HepG2 (cell line): Measurements from ENCODE around the gene MUC4. TPM values are rescaled to one million over a fixed set of nuclear protein-coding genes. Genes with fewer than 3 reads are reported as not detected.

Experiments used
- ATAC-seq: fragments of 200-7000 bp; cut with Tn5 transposase; 3 replicates; pipeline ENCODE4 v1.9.1; 2020; ENCODE audit warnings: mild to moderate bottlenecking, moderate library complexity
- BruUV-seq: library from RNA; stranded (reverse); fragments of 400-500 nt; replicated peaks from 2 replicates; lab custom pipeline; 2021; lab: Mats Ljungman, UMichigan
- CTCF ChIA-PET: fragments of 300-600 bp; formaldehyde crosslinking; extraction: SDS; loops from one replicate; lab custom pipeline; 2021; ENCODE audit warnings: low total read pairs, inconsistent platforms, low intra/inter-chr PET ratio; lab: Yijun Ruan, JAX
- POLR2A ChIA-PET: fragments of 350-600 bp; sonication (Branson Sonifier 250); formaldehyde crosslinking; loops from one replicate; lab custom pipeline; 2020; ENCODE audit warnings: antibody characterized with exemption, inconsistent platforms; lab: Yijun Ruan, JAX
- DNase-seq: peaks from one replicate; pipeline ENCODE4 v3.0.0-alpha.2; 2015; ENCODE audit warnings: low spot score
- FAIRE-seq: peaks from 3 replicates; lab custom pipeline; 2011; peaks lifted over from hg19 to GRCh38; lab: Jason Lieb, UNC
- H2AFZ ChIP-seq: one replicate; pipeline ENCODE4 v1.6.1; 2011; ENCODE audit warnings: low read length, inconsistent platforms
- H3K27ac ChIP-seq: fragments of 300-600 bp; 3 replicates; pipeline ENCODE4 v1.8.0; 2011; ENCODE audit warnings: mixed run types, mild to moderate bottlenecking, mixed read lengths, low read length, inconsistent platforms; ENCODE audit not compliant: insufficient read depth; ENCODE audit errors: extremely low read length
- H3K27me3 ChIP-seq, 2 experiments: fragments of 200-600 bp in 1 of 2; 2 replicates in 1 of 2; 3 replicates in 1 of 2; pipeline versions ENCODE4 v1.6.0 to v1.8.0; 2011; ENCODE audit warnings: low read length in 2 of 2, mild to moderate bottlenecking in 2 of 2, moderate library complexity in 2 of 2, inconsistent platforms in 1 of 2; ENCODE audit not compliant: insufficient read depth in 2 of 2, control insufficient read depth in 1 of 2
- H3K36me3 ChIP-seq, 2 experiments: fragments of 200-600 bp in 1 of 2; replicated peaks in 1 of 2; 2 replicates in 1 of 2; 3 replicates in 1 of 2; pipeline versions ENCODE4 v1.5.1 to v1.8.0; 2011; ENCODE audit warnings: low read length in 2 of 2, inconsistent platforms in 1 of 2; ENCODE audit not compliant: insufficient read depth in 2 of 2, control insufficient read depth in 1 of 2
- H3K4me1 ChIP-seq: 2 replicates; pipeline ENCODE4 v1.5.1; 2012; ENCODE audit warnings: low read length, inconsistent platforms; ENCODE audit not compliant: insufficient read depth
- H3K4me2 ChIP-seq: 2 replicates; pipeline ENCODE4 v1.6.0; 2011; ENCODE audit warnings: low read depth, low read length, inconsistent platforms
- H3K4me3 ChIP-seq, 3 experiments: fragments of 200-600 bp in 1 of 3; sonication (generic), shearing (Covaris generic) in 1 of 3; replicated peaks in 1 of 3; 2 replicates each; pipeline ENCODE4 v1.5.1; 2011 to 2016; ENCODE audit warnings: low read length in 3 of 3, inconsistent platforms in 2 of 3, low read depth in 2 of 3, mild to moderate bottlenecking in 2 of 3, control low read depth in 1 of 3, mixed read lengths in 1 of 3; ENCODE audit not compliant: insufficient read depth in 1 of 3
- H3K79me2 ChIP-seq: one replicate; pipeline ENCODE4 v1.6.1; 2011; ENCODE audit warnings: low read length, inconsistent platforms; ENCODE audit not compliant: insufficient read depth
- H3K9ac ChIP-seq: 2 replicates; pipeline ENCODE4 v1.6.0; 2011; ENCODE audit warnings: mild to moderate bottlenecking, low read depth, low read length, inconsistent platforms; ENCODE audit not compliant: insufficient read depth
- H3K9me3 ChIP-seq: 2 replicates; pipeline ENCODE4 v1.5.1; 2012; ENCODE audit warnings: mild to moderate bottlenecking, low read length
- H4K20me1 ChIP-seq: 2 replicates; pipeline ENCODE4 v1.6.0; 2011; ENCODE audit warnings: inconsistent platforms, mild to moderate bottlenecking, low read length, moderate library complexity; ENCODE audit not compliant: insufficient read depth
- GABPB1 ChIP-seq: IDR thresholded peaks from 2 replicates; pipeline ENCODE4 v1.6.1; 2016; ENCODE audit warnings: mild to moderate bottlenecking, missing genetic modification reagents, moderate library complexity, missing compliant biosample characterization
- HNRNPLL ChIP-seq: fragments of 200-400 bp; formaldehyde crosslinking; IDR thresholded peaks from 2 replicates; pipeline ENCODE4 v1.6.1; 2017; ENCODE audit warnings: mild to moderate bottlenecking, low read depth, low read length; ENCODE audit not compliant: poor library complexity, severe bottlenecking
- HNRNPUL1 ChIP-seq: fragments of 200-400 bp; formaldehyde crosslinking; IDR thresholded peaks from 2 replicates; pipeline ENCODE4 v1.6.1; 2017; ENCODE audit warnings: low read depth, mild to moderate bottlenecking, low read length, moderate library complexity
- PHF21A ChIP-seq: sonication (generic); formaldehyde crosslinking; IDR thresholded peaks from 2 replicates; pipeline ENCODE4 v1.5.0; 2020; ENCODE audit warnings: mild to moderate bottlenecking, missing genetic modification reagents
- RNF2 ChIP-seq: fragments of 450-650 bp; conservative IDR thresholded peaks from 2 replicates; pipeline ENCODE4 v1.6.1; 2016; ENCODE audit warnings: low read depth
- SALL2 ChIP-seq: sonication (generic); formaldehyde crosslinking; IDR thresholded peaks from 2 replicates; pipeline ENCODE4 v1.8.1; 2023; ENCODE audit warnings: mild to moderate bottlenecking, missing genetic modification reagents, inconsistent platforms
- SIX4 ChIP-seq: sonication (generic); formaldehyde crosslinking; IDR thresholded peaks from 2 replicates; pipeline ENCODE4 v1.4.0; 2020; ENCODE audit warnings: missing genetic modification reagents
- ZMAT3 ChIP-seq: sonication (generic); formaldehyde crosslinking; conservative IDR thresholded peaks from 2 replicates; pipeline ENCODE4 v1.7.0; 2021; ENCODE audit warnings: missing genetic modification reagents
- ZNF841 ChIP-seq: sonication (generic); formaldehyde crosslinking; IDR thresholded peaks from 2 replicates; pipeline ENCODE4 v1.8.1; 2023; ENCODE audit warnings: missing genetic modification reagents, borderline replicate concordance
- ZSCAN12 ChIP-seq: sonication (generic); formaldehyde crosslinking; IDR thresholded peaks from 2 replicates; pipeline ENCODE4 v1.9.0; 2021; ENCODE audit warnings: mild to moderate bottlenecking, missing genetic modification reagents
- WGBS: methylation state at CpG from one replicate; pipeline ENCODE4 v1.1.6; 2017; ENCODE audit warnings: low lambda C conversion rate; 5-methylcytosine and 5-hydroxymethylcytosine counted together
- in situ Hi-C: cut with HindIII; loops from 2 replicates; pipeline ENCODE4 v1.10.0; 2017; ENCODE audit warnings: low pct_unique_long_range_greater_than_20kb; ENCODE audit not compliant: extremely low pct_ligation_motif_present
- intact Hi-C: fragments of 100-400 bp; cut with micrococcal nuclease; formaldehyde crosslinking; loops from one replicate; pipeline ENCODE4 v1.10.0; 2022; ENCODE audit not compliant: unreplicated experiment
- polyA plus RNA-seq, 8 experiments: library from polyadenylated mRNA; depleted of rRNA in 3 of 8; stranded (reverse) in 7 of 8; unstranded in 1 of 8; fragments of >200 nt; fragmentation: Illumina TruSeq in 4 of 8; extraction: Trizol in 4 of 8; gene quantifications; 2 replicates each; pipeline versions ENCODE4 v1.2.1 to v1.2.3, GENCODE V29; 2011 to 2016; ENCODE audit warnings: low read depth in 4 of 8, missing spikeins in 1 of 8, mixed read lengths in 1 of 8; ENCODE audit not compliant: insufficient read depth in 1 of 8
- total RNA-seq, 5 experiments: library from RNA; depleted of rRNA; stranded (reverse); fragments of >200 nt; fragmentation: Illumina TruSeq; extraction: Trizol; gene quantifications; 2 replicates each; pipeline ENCODE4 v1.2.3, GENCODE V29; 2016; ENCODE audit warnings: low read depth in 1 of 5
- TF ChIP-seq, protein P1 (sequence below), 2 experiments: sonication (generic) in 1 of 2; formaldehyde crosslinking in 1 of 2; IDR thresholded peaks; 2 replicates each; pipeline versions ENCODE4 v1.4.0 to v1.6.1; 2018 to 2020; ENCODE audit warnings: missing genetic modification reagents in 2 of 2, borderline replicate concordance in 1 of 2, low read depth in 1 of 2, mild to moderate bottlenecking in 1 of 2, missing biosample characterization in 1 of 2
- TF ChIP-seq, protein P2 (sequence below): sonication (generic); formaldehyde crosslinking; IDR thresholded peaks from 2 replicates; pipeline ENCODE4 v1.4.0; 2020; ENCODE audit warnings: mild to moderate bottlenecking, missing genetic modification reagents
- TF ChIP-seq, protein P3 (sequence below), 2 experiments: sonication (generic) in 1 of 2; formaldehyde crosslinking in 1 of 2; IDR thresholded peaks; 2 replicates each; pipeline versions ENCODE4 v1.4.0 to v1.6.1; 2016 to 2020; ENCODE audit warnings: borderline replicate concordance in 1 of 2, low read depth in 1 of 2, mild to moderate bottlenecking in 1 of 2, missing genetic modification reagents in 1 of 2

The MUC4 gene
- total and polyA plus RNA-seq, 2 of the 13 experiments (the other 11 are each of a cell fraction or from before 2014, with no cell fraction given) = not detected

DNA sequence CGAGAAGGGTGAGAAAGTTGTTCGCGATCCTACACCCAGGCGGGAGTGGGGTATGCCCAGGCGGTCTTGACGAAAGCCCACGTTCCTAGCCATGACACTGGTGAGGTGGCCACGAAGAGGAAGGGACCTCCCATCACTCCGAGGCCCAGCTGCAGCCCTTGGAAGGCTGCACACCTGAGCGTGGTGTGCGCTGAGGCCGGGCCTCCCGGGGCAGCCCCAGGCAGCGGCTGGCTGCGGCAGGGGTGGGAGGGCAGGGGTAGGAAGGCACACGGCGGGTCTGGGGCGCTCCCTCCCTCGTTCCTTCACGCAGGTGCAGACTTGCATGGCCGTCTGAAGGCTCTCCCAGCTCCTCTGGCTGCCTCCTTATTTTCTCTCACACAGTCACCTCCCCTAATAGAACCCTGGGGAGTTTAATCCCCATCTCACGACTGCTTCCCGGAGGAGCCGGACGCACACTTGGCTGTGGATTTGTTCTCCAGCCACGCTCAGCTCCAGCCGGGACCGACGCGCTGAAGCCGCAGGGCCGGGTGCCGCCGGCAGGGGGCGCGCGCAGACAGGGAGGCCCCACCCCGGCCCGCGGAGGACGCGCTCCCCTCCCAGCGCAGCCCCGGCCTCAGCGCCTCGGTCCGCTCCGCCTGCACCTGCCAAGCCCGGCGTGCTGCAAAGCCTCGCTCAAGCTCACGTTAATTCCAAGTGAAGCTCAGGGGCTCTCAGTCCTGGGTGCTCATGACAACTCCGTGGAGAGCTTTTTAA is 37.8 kb upstream of the MUC4 start:
- peaks cover 0 to 28% of the 10 kb centered on the region in 2 experiments; a peak in 3 of 5 replicates for H3K27me3 ChIP-seq
- H3K4me2 ChIP-seq = no peak overlapping the region
- no peak overlapping the region for H3K4me3 ChIP-seq
- peaks cover 39% of the 10 kb centered on the region for H3K4me1 ChIP-seq
- intact Hi-C loops = no loop called here
- WGBS = 77% methylated on average over 41 of the region's 53 CpGs
- ATAC-seq (peak; percentile 50), DNase-seq (peak; percentile 21), FAIRE-seq (no peak)
- BruUV-seq = no TSS peak
- H3K9me3 ChIP-seq = no peaks in the 10 kb centered on the region
- H3K27ac ChIP-seq = no peak overlapping the region
- ChIA-PET CTCF (interaction anchor here (0.6 to 1.3 kb wide), 2 partner anchors 45 to 1582 kb away, joined by 3 to 4 read pairs; no protein-coding TSS in a partner anchor), POLR2A (no interaction called here)
- no peaks in the 10 kb centered on the region for H3K36me3 ChIP-seq
- in situ Hi-C loops = loop anchor here (10.0 kb wide), 1 partner anchor 65 kb away; no protein-coding TSS in a partner anchor
- H4K20me1 ChIP-seq = no peaks in the 10 kb centered on the region
- H3K79me2 ChIP-seq = no peaks in the 10 kb centered on the region
- H2AFZ ChIP-seq = no peak overlapping the region
- no peak overlapping the region for H3K9ac ChIP-seq
- peak; percentile 33; the same call in 1 of the 2 replicates for TF ChIP-seq GABPB1 (CRISPR knock-in tag)
- peak; percentile 20 for TF ChIP-seq HNRNPLL
- TF ChIP-seq RNF2 = 0 out of 2 replicates have a peak, but pooled peaks have one; percentile 35
- no peak for TF ChIP-seq PHF21A (CRISPR knock-in tag)
- TF ChIP-seq SIX4 = no peak
- TF ChIP-seq, protein P1, sequence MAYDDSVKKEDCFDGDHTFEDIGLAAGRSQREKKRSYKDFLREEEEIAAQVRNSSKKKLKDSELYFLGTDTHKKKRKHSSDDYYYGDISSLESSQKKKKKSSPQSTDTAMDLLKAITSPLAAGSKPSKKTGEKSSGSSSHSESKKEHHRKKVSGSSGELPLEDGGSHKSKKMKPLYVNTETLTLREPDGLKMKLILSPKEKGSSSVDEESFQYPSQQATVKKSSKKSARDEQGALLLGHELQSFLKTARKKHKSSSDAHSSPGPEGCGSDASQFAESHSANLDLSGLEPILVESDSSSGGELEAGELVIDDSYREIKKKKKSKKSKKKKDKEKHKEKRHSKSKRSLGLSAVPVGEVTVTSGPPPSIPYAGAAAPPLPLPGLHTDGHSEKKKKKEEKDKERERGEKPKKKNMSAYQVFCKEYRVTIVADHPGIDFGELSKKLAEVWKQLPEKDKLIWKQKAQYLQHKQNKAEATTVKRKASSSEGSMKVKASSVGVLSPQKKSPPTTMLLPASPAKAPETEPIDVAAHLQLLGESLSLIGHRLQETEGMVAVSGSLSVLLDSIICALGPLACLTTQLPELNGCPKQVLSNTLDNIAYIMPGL (CRISPR knock-in tag; IDR thresholded peaks at IDR 0.05; ENCODE audit: borderline replicate concordance in 1 of 2, low read depth in 1 of 2) = peak in 1 of 2 experiments; percentile 30; a peak in 1 of 4 replicates
- TF ChIP-seq, protein P2, sequence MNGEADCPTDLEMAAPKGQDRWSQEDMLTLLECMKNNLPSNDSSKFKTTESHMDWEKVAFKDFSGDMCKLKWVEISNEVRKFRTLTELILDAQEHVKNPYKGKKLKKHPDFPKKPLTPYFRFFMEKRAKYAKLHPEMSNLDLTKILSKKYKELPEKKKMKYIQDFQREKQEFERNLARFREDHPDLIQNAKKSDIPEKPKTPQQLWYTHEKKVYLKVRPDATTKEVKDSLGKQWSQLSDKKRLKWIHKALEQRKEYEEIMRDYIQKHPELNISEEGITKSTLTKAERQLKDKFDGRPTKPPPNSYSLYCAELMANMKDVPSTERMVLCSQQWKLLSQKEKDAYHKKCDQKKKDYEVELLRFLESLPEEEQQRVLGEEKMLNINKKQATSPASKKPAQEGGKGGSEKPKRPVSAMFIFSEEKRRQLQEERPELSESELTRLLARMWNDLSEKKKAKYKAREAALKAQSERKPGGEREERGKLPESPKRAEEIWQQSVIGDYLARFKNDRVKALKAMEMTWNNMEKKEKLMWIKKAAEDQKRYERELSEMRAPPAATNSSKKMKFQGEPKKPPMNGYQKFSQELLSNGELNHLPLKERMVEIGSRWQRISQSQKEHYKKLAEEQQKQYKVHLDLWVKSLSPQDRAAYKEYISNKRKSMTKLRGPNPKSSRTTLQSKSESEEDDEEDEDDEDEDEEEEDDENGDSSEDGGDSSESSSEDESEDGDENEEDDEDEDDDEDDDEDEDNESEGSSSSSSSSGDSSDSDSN (CRISPR knock-in tag) = peak; percentile 45; the same call in 1 of the 2 replicates
- no peak for TF ChIP-seq ZMAT3
- TF ChIP-seq, protein P3, sequence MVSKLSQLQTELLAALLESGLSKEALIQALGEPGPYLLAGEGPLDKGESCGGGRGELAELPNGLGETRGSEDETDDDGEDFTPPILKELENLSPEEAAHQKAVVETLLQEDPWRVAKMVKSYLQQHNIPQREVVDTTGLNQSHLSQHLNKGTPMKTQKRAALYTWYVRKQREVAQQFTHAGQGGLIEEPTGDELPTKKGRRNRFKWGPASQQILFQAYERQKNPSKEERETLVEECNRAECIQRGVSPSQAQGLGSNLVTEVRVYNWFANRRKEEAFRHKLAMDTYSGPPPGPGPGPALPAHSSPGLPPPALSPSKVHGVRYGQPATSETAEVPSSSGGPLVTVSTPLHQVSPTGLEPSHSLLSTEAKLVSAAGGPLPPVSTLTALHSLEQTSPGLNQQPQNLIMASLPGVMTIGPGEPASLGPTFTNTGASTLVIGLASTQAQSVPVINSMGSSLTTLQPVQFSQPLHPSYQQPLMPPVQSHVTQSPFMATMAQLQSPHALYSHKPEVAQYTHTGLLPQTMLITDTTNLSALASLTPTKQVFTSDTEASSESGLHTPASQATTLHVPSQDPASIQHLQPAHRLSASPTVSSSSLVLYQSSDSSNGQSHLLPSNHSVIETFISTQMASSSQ (IDR thresholded peaks at IDR 0.05; ENCODE audit: low read depth) = no peak
- TF ChIP-seq, protein P3 (CRISPR knock-in tag; IDR thresholded peaks at IDR 0.05; ENCODE audit: borderline replicate concordance) = no peak
- TF ChIP-seq HNRNPUL1 = no peak
- no peak for TF ChIP-seq ZSCAN12
- TF ChIP-seq SALL2 (CRISPR knock-in tag) = no peak
- no peak for TF ChIP-seq ZNF841 (CRISPR knock-in tag)
